GM18861 (cell line): ENCODE measurements around the gene TRIM32.

Experiments used
- ATAC-seq: cut with Tn5 transposase; IDR thresholded peaks from one replicate; pipeline ENCODE4 v1.9.1; 2021; ENCODE audit not compliant: unreplicated experiment

TRIM32 gene

DNA sequence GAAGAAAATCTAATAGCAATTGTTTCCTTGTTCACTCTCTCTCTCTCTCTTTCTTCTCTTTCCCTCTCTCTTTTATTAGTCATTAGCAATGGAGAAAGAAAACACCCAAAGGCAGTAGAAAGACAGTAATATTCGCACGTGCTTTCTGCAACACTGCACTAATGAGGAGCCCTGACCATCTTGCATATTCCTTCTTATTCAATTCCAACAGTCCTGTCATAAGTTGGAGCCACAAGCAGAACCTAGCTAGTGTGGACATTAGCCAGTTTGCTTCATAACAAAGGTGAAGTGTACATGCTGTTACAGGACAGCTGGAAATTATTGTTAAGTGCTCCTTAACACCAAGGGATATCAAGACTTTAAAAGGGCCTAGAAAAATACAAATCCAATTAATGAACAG lies 63.4 kb downstream of the TRIM32 start:
- ATAC-seq: no peak
